NCI-H69 (cell line): ENCODE results near the gene POU6F2.
"Not testable (repeated sequence)": the region's sequence is repeated elsewhere in the genome, so short reads cannot be mapped to it uniquely, and the experiment has no call there.

Experiments used
- DNase-seq: peaks from one replicate; lab custom pipeline; 2025; lab: John Stamatoyannopoulos, UW

The POU6F2 gene

GRCh38 chr7:39186671-39187070, 209.0 kb downstream of the POU6F2 start:
- DNase-seq, result no peak

- DNase-seq, result no peak
Measured at GRCh38 chr7:39187130-39187529, 209.4 kb downstream of the POU6F2 start.

GRCh38 chr7:39192476-39192875, 214.8 kb downstream of the POU6F2 start:
- DNase-seq, result no peak

- not testable (repeated sequence) for DNase-seq
Measured at GRCh38 chr7:39194388-39194787, 216.7 kb downstream of the POU6F2 start.

GRCh38 chr7:39195967-39196366, 218.3 kb downstream of the POU6F2 start:
- no peak for DNase-seq

GRCh38 chr7:39197831-39198230, 220.1 kb downstream of the POU6F2 start:
- DNase-seq, result no peak

GRCh38 chr7:39198556-39198955, 220.8 kb downstream of the POU6F2 start:
- no peak for DNase-seq

GRCh38 chr7:39199006-39199405, 221.3 kb downstream of the POU6F2 start:
- no peak for DNase-seq

- no peak for DNase-seq
Measured at GRCh38 chr7:39199951-39200350, 222.2 kb downstream of the POU6F2 start.

- DNase-seq, result no peak
Measured at GRCh38 chr7:39202041-39202440, 224.3 kb downstream of the POU6F2 start.

GRCh38 chr7:39210362-39210761, 232.7 kb downstream of the POU6F2 start:
- no peak for DNase-seq

GRCh38 chr7:39211581-39211980, 233.9 kb downstream of the POU6F2 start:
- DNase-seq, result no peak

GRCh38 chr7:39212876-39213275, 235.2 kb downstream of the POU6F2 start:
- peak; percentile 39 for DNase-seq

- DNase-seq, result peak; percentile 65
Measured at GRCh38 chr7:39217783-39218182, 240.1 kb downstream of the POU6F2 start.

GRCh38 chr7:39219869-39220268, 242.2 kb downstream of the POU6F2 start:
- no peak for DNase-seq

- no peak for DNase-seq
Measured at GRCh38 chr7:39221901-39222300, 244.2 kb downstream of the POU6F2 start.

- peak; percentile 39 for DNase-seq
Measured at GRCh38 chr7:39228946-39229345, 251.2 kb downstream of the POU6F2 start.

- no peak for DNase-seq
Measured at GRCh38 chr7:39233851-39234529, 256.3 kb downstream of the POU6F2 start.

- DNase-seq, result no peak
Measured at GRCh38 chr7:39238234-39238869, 260.6 kb downstream of the POU6F2 start.

- no peak for DNase-seq
Measured at GRCh38 chr7:39240864-39241263, 263.2 kb downstream of the POU6F2 start.

GRCh38 chr7:39247576-39247975, 269.9 kb downstream of the POU6F2 start:
- no peak for DNase-seq

GRCh38 chr7:39248041-39248691, 270.5 kb downstream of the POU6F2 start:
- peak; percentile 88 for DNase-seq

- peak; percentile 88 for DNase-seq
Measured at GRCh38 chr7:39248692-39249090, 271.0 kb downstream of the POU6F2 start.
